HG02973 (cell line): ENCODE measurements around the gene MRPL20.
"Not testable (repeated sequence)": the region's sequence is repeated elsewhere in the genome, so short reads cannot be mapped to it uniquely, and the experiment has no call there.

Source experiments
- ATAC-seq: cut with Tn5 transposase; IDR thresholded peaks from one replicate; pipeline ENCODE4 v1.9.1; 2021; ENCODE audit warnings: moderate library complexity; ENCODE audit not compliant: unreplicated experiment

MRPL20 gene

GRCh38 chr1:1390675-1391074 is 16.4 kb downstream of the MRPL20 start:
- ATAC-seq: no peak

GRCh38 chr1:1388078-1388472 is 19.0 kb downstream of the MRPL20 start:
- ATAC-seq: no peak

GRCh38 chr1:1387098-1388077 is 19.7 kb downstream of the MRPL20 start:
- ATAC-seq: no peak

GRCh38 chr1:1385931-1386330 is 21.2 kb downstream of the MRPL20 start:
- ATAC-seq: no peak

GRCh38 chr1:1385339-1385738 is 21.8 kb downstream of the MRPL20 start:
- not testable (repeated sequence) for ATAC-seq

- ATAC-seq: no peak
These were observed 25.8 kb downstream of the MRPL20 start for GRCh38 chr1:1381294-1381693.

- ATAC-seq: no peak
These were observed 26.2 kb downstream of the MRPL20 start for GRCh38 chr1:1380860-1381259.

GRCh38 chr1:1377540-1378205 is 29.4 kb downstream of the MRPL20 start:
- ATAC-seq: no peak

- ATAC-seq: no peak
These were observed 30.4 kb downstream of the MRPL20 start for GRCh38 chr1:1376551-1377226.

- peak; percentile 78 for ATAC-seq
These were observed 32.0 kb downstream of the MRPL20 start, which contains the start of gene AURKAIP1 for GRCh38 chr1:1374929-1375662. Gene AURKAIP1 (minus strand): TSS chr1:1375207. CDS start chr1:1374756, 451 bp downstream.

GRCh38 chr1:1374589-1374928 is 32.5 kb downstream of the MRPL20 start:
- no peak for ATAC-seq

- ATAC-seq: no peak
These were observed 33.1 kb downstream of the MRPL20 start for GRCh38 chr1:1373815-1374588.

GRCh38 chr1:1373051-1373814 is 33.9 kb downstream of the MRPL20 start:
- ATAC-seq: no peak

- ATAC-seq: no peak
These were observed 35.1 kb downstream of the MRPL20 start for GRCh38 chr1:1371746-1372711.

GRCh38 chr1:1371364-1371745 is 35.7 kb downstream of the MRPL20 start:
- no peak for ATAC-seq

- no peak for ATAC-seq
These were observed 36.3 kb downstream of the MRPL20 start for GRCh38 chr1:1370771-1371300.

GRCh38 chr1:1370094-1370493 is 37.0 kb downstream of the MRPL20 start:
- not testable (repeated sequence) for ATAC-seq

GRCh38 chr1:1367315-1367714 is 39.8 kb downstream of the MRPL20 start:
- no peak for ATAC-seq
